ENCODE measurements around the gene TBCD.

The TBCD gene

GRCh38 chr17:82871776-82872561 is 120.1 kb downstream of the TBCD start:
- no peak for DNase-seq

GRCh38 chr17:82872591-82873520 is 121.0 kb downstream of the TBCD start:
- DNase-seq (no peak), ATAC-seq (no peak)

More at GRCh38 chr17:82871776-82872561, 120.1 kb downstream of the TBCD start:
- ATAC-seq, result no peak

GRCh38 chr17:82873521-82873920 is 121.7 kb downstream of the TBCD start:
- no peak for DNase-seq
- ATAC-seq, result no peak

GRCh38 chr17:82874011-82874835 is 122.4 kb downstream of the TBCD start:
- DNase-seq (no peak), ATAC-seq (no peak)

- no peak for ATAC-seq
Observed at GRCh38 chr17:82875407-82875856, 123.6 kb downstream of the TBCD start.

GRCh38 chr17:82876149-82876548 is 124.3 kb downstream of the TBCD start:
- no peak for DNase-seq
- no peak for ATAC-seq

More at GRCh38 chr17:82875407-82875856, 123.6 kb downstream of the TBCD start:
- DNase-seq, result no peak

GRCh38 chr17:82876602-82877379 is 124.9 kb downstream of the TBCD start:
- ATAC-seq, result peak; percentile 50
- no peak for DNase-seq

GRCh38 chr17:82878527-82878926 is 126.7 kb downstream of the TBCD start:
- ATAC-seq (no peak), DNase-seq (no peak)

GRCh38 chr17:82879241-82879640 is 127.4 kb downstream of the TBCD start:
- ATAC-seq (no peak), DNase-seq (no peak)

GRCh38 chr17:82880620-82881323 is 128.9 kb downstream of the TBCD start:
- ATAC-seq, result no peak
- DNase-seq, result no peak

GRCh38 chr17:82881324-82881823 is 129.5 kb downstream of the TBCD start:
- no peak for DNase-seq
- no peak for ATAC-seq

GRCh38 chr17:82881900-82882714 is 130.2 kb downstream of the TBCD start:
- DNase-seq (no peak), ATAC-seq (no peak)

GRCh38 chr17:82882715-82883418 is 131.0 kb downstream of the TBCD start:
- DNase-seq (peak; percentile 74), ATAC-seq (peak; percentile 92)

- ATAC-seq (no peak), DNase-seq (no peak)
Observed at GRCh38 chr17:82883419-82884031, 131.7 kb downstream of the TBCD start.

GRCh38 chr17:82884341-82884969 is 132.6 kb downstream of the TBCD start:
- ATAC-seq (no peak), DNase-seq (no peak)

- ATAC-seq (peak; percentile 35), DNase-seq (peak; percentile 52)
Observed at GRCh38 chr17:82884970-82885353, 133.1 kb downstream of the TBCD start.

GRCh38 chr17:82887255-82888164 is 135.6 kb downstream of the TBCD start:
- ATAC-seq, result no peak
- DNase-seq, result no peak
